ENCODE measurements around the gene KLF13. TPM values are rescaled to one million over a fixed set of nuclear protein-coding genes. Genes with fewer than 3 reads are reported as not detected.

KLF13 gene
- polyA plus RNA-seq, 2 of the 4 experiments (the other 2 are of a cell fraction), result 53.5 TPM

DNA sequence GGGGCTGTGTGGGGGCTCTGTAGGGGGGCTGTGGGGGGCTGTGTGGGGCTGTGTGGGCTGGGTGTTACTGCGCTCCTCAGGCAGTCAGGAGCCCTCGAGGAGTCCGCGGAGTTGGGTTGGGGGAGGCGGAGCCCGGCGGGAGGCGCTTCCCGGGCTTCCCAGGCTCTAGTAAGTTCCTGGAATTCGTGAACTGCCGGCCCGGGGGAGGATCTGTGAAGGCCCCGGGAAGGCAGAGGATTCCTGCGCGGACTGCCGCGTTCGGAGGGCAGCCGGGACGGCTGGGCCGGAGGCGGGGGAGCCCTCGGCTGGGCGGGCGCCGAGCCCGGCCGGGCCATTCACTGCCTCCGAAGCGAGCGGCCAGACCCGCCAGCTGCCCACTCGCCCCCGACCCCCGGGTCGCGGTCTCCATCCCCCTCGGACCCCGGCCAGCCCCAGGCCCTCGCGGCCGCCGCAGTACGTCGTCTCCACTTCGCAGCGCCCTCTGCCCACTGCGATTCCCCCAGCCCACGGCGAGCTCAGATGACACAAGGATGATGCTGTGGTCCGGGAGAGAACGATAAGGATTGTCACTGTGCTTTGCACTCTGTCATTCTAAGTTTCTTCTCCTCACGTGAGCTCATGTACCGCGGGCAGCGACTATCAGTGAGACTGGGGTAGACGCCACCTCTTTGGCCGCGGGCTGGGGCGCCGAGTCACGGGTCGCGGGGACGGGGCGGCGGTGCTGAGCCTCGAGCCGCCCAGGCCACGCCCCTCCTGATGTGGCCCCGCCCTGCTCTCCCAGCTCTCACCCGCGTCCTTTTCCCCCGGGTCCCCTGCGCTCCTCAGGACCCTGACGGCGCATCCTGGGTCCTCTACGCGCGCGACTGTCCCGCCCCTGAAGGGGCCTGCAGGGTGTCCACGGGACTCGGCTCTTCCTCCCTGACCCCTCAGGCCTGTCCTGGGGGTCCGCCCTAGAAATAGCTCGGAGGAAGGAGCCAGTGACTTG lies 65.3 kb downstream of the KLF13 start:
- Histone ChIP-seq H3K27ac (peak overlapping the region; percentile 73 to 89), H3K4me3 (peak overlapping the region; percentile 61), H3K9me3 (peaks cover 7% of the 10 kb centered on the region; the same call in 1 of the 3 replicates), H3K4me1 (peaks cover 23% of the 10 kb centered on the region), H3K4me2 (peak overlapping the region; percentile 85)
- POLR2A ChIA-PET, result interaction anchor here (0.6 to 1.4 kb wide), 4 partner anchors 9 to 66 kb away, joined by 3 to 7 read pairs (median 3); partner anchors contain the start of gene KLF13
- TF ChIP-seq, protein P1, sequence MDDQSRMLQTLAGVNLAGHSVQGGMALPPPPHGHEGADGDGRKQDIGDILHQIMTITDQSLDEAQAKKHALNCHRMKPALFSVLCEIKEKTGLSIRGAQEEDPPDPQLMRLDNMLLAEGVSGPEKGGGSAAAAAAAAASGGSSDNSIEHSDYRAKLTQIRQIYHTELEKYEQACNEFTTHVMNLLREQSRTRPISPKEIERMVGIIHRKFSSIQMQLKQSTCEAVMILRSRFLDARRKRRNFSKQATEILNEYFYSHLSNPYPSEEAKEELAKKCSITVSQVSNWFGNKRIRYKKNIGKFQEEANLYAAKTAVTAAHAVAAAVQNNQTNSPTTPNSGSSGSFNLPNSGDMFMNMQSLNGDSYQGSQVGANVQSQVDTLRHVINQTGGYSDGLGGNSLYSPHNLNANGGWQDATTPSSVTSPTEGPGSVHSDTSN (IDR thresholded peaks at IDR 0.05), result no peak
- TF ChIP-seq SREBF2 (IDR thresholded peaks at IDR 0.05) (no peak), FOXS1 (CRISPR knock-in tag; IDR thresholded peaks at IDR 0.05) (no peak), ESRRA (IDR thresholded peaks at IDR 0.05; ENCODE audit: borderline replicate concordance, low read length) (no peak), CBX2 (IDR thresholded peaks at IDR 0.05; ENCODE audit: borderline replicate concordance, low read depth) (no peak), CHD2 (IDR thresholded peaks at IDR 0.05; ENCODE audit: low read length, partially characterized antibody) (no peak), POLR2AphosphoS2 (conservative IDR thresholded peaks at IDR 0.05; ENCODE audit: low read length) (no peak), TFCP2L1 (CRISPR knock-in tag; IDR thresholded peaks at IDR 0.05) (no peak), RNF2 (IDR thresholded peaks at IDR 0.05; ENCODE audit: borderline replicate concordance, low read depth) (peak; percentile 41; the same call in 1 of the 2 replicates), POLR2A (IDR thresholded peaks at IDR 0.05; ENCODE audit: low read length) (peak; percentile 46), FOSB (CRISPR knock-in tag; IDR thresholded peaks at IDR 0.05) (no peak), NR3C1 (IDR thresholded peaks at IDR 0.05) (no peak), JUN (IDR thresholded peaks at IDR 0.05) (peak in 1 of 2 experiments; percentile 37; a peak in 2 of 5 replicates), KDM1A (IDR thresholded peaks at IDR 0.05; ENCODE audit: low read depth) (no peak), SMC3 (IDR thresholded peaks at IDR 0.05) (no peak)
- TF ChIP-seq, protein P2, sequence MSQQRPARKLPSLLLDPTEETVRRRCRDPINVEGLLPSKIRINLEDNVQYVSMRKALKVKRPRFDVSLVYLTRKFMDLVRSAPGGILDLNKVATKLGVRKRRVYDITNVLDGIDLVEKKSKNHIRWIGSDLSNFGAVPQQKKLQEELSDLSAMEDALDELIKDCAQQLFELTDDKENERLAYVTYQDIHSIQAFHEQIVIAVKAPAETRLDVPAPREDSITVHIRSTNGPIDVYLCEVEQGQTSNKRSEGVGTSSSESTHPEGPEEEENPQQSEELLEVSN (IDR thresholded peaks at IDR 0.05; ENCODE audit: borderline replicate concordance, low read depth), result peak; percentile 68
- TF ChIP-seq, protein P3, sequence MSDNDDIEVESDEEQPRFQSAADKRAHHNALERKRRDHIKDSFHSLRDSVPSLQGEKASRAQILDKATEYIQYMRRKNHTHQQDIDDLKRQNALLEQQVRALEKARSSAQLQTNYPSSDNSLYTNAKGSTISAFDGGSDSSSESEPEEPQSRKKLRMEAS (IDR thresholded peaks at IDR 0.05), result no peak; the same call in 1 of the 2 replicates
- peak; percentile 61 to 78 for DNase-seq (ENCODE audit: low read depth in 1 of 2, low spot score in 1 of 2)
- no peak for FAIRE-seq
- CTCF ChIA-PET, result interaction anchor here (1.3 to 1.8 kb wide), 3 partner anchors 9 to 97 kb away, joined by 7 to 9 read pairs (median 8); no protein-coding TSS in a partner anchor
- WGBS (ENCODE audit: missing lambda C conversion rate), result 3% methylated on average over 25 of the region's 86 CpGs
- ATAC-seq, result peak; percentile 76 to 88

DNA sequence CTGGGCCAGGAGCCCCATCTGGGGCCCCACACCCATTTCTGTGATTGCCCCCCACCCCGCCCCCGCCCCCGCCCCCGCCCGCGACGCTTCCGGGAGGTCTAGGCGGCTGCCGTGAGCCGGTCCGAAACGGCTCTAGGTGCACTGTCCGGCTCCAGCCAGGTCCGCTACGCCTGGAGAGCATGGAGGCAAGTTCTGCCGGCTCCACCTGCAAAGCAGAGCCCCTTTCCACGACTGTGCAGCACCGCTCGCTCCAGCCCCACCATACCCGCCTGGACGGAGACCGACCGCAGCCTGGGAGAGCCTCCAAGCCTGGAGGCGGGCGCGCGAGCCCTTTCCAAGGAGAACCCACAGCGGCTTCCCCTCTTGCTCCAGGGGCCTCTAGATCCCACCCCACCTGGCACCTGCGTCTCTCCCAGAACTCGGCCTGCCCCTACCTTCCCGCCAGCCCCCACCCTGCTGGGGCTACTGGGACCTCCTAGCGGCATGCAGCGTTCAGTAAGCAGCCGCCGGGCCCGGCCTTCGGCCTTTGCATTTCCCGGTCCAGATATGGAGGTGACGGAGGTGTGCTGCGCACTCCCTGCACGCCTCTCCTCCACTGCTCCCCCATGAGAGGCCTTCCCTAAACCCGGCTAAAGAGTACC lies 66.2 kb downstream of the KLF13 start:
- ATAC-seq, result no peak
- POLR2A ChIA-PET, result interaction anchor here (0.6 to 1.4 kb wide), 2 partner anchors 40 to 67 kb away, joined by 3 to 7 read pairs; partner anchors contain the start of gene KLF13
- peak overlapping the region; percentile 61 for H3K4me3 ChIP-seq

More for the DNA sequence above, 66.2 kb downstream of the KLF13 start:
- TF ChIP-seq KDM1A (IDR thresholded peaks at IDR 0.05; ENCODE audit: low read depth) (no peak), KDM5A (IDR thresholded peaks at IDR 0.05) (no peak), FOSL2 (IDR thresholded peaks at IDR 0.05) (no peak), FOSL2 (CRISPR knock-in tag; IDR thresholded peaks at IDR 0.05) (no peak)
- WGBS (ENCODE audit: missing lambda C conversion rate), result 89% methylated on average over 31 of the region's 43 CpGs
- peak overlapping the region; percentile 85 for H3K4me2 ChIP-seq
- FAIRE-seq, result no peak
- CTCF ChIA-PET, result interaction anchor here (1.3 to 1.8 kb wide), 3 partner anchors 10 to 96 kb away, joined by 7 to 9 read pairs (median 8); no protein-coding TSS in a partner anchor
- peak overlapping the region; percentile 73 to 89; a peak in 5 of 6 replicates for H3K27ac ChIP-seq
- peaks cover 7% of the 10 kb centered on the region; the same call in 1 of the 3 replicates for H3K9me3 ChIP-seq
- no peak for DNase-seq (ENCODE audit: low read depth in 1 of 2, low spot score in 1 of 2)
- H3K4me1 ChIP-seq, result peaks cover 23% of the 10 kb centered on the region

All from A549 (cell line).